ENCODE results near the gene DHRS9.

Gene DHRS9

GRCh38 chr2:169108099-169108884 lies 38.9 kb downstream of the DHRS9 start:
- DNase-seq (ENCODE audit: extremely low read depth, low read depth), result no peak

DNA sequence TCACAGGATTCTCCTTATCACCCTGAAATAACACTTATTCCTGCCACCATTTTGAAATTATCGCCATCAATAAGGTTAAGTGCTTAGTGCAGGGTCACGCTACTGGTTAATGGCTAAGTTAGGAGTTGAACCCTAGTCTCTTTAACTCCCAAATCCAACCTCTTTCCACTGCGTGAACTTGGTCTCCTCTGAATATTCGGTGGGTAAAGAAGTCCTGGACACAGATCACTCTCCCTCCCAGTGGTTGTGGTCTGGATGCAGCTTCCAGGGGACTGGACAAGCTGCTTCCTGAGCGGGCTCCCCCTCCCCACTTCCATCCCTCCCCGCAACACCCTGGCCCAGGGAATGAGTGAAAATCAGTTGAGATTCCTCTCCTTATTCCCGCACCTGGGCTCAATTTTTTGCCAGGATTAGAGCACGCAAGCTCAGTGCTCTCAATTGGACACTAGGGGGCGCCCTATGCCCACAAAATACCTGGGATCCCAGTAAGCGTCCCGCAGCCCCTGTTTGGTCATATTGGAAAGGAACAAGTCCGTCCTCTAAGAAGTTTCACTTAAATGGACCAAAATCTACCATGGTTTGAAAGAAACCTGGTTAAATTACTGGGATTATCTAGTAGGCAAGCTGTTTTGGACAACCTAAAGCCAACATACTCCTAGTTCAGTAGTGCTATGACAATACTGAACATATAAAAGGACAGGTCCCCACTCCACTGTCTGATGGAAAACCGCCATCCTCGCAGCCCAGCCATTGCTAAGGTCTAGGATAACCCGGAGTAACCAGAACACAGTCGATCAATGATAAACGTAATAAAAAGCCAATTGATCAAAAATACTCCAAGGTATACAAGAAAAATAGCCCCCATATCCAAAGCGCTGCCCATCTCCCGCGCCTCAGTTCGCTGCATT lies 40.4 kb downstream of the DHRS9 start:
- peak; percentile 51 for DNase-seq (ENCODE audit: extremely low read depth, low read depth)
- peak; percentile 83 for TF ChIP-seq CTCF (IDR thresholded peaks at IDR 0.05; ENCODE audit: low read depth, low read length)

More at GRCh38 chr2:169108099-169108884, 38.9 kb downstream of the DHRS9 start:
- no peak for TF ChIP-seq CTCF (IDR thresholded peaks at IDR 0.05; ENCODE audit: low read depth, low read length)

DNA sequence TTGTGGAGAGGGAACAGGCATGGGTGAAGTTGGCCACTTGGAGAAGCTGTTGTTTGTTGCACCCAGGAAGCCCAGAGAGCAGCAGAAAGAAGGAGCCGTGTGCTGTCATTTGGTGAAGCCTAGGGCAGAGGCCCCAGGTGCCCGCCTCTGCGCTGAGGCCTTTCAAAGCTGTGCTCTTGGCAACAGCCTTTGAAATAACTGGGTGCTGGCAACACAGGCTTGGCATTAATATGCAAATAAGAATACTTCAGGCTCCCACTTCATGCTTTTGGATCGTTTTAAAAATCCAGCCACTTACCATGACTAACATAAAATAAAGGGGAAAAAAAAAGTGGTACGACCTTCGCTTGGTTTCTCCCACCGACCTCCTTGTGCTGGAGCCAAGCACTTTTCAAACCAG lies 41.1 kb downstream of the DHRS9 start:
- no peak for TF ChIP-seq CTCF (IDR thresholded peaks at IDR 0.05; ENCODE audit: low read depth, low read length)
- no peak for DNase-seq (ENCODE audit: extremely low read depth, low read depth)

DNA sequence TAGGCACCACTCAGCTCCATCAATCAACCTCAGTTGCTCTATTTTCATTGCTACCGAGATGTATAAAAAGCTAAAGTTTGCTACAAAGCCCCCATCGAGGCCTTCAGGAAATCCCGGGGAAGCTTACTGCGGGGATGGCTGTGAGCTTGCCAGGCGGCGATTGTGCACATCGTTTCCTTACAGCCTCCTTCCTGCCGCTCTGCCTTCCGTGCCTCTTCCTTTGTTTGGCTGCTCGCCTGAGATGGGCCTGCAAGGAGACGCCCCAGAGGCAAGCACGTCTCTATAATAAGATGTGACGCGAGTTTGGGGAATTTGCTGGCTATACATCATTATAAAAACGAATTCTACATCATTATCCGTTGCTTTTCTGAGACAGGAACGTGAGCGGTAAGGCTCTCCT lies 41.6 kb downstream of the DHRS9 start:
- no peak for DNase-seq (ENCODE audit: extremely low read depth, low read depth)
- TF ChIP-seq CTCF (IDR thresholded peaks at IDR 0.05; ENCODE audit: low read depth, low read length), result no peak

DNA sequence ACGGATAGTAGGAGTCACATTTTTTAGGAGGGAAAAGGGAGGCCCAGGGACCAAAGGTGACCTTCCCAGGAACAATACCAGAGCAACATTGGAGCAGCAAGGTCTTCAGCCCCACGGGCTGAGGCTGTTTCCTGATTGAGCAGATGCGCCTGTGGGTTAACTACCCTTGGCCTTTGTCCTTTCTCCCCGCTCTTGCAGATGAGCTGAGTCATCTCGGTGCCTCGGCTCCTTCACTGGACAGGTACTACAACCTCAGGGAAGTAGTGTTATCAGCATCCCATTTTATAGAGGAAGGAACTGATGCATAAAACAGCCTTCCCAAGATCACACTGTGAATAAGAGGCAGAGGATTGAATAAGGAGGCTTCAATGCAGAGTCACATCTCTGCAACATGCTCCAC lies 43.5 kb downstream of the DHRS9 start:
- no peak for DNase-seq (ENCODE audit: extremely low read depth, low read depth)
- no peak for TF ChIP-seq CTCF (IDR thresholded peaks at IDR 0.05; ENCODE audit: low read depth, low read length)

DNA sequence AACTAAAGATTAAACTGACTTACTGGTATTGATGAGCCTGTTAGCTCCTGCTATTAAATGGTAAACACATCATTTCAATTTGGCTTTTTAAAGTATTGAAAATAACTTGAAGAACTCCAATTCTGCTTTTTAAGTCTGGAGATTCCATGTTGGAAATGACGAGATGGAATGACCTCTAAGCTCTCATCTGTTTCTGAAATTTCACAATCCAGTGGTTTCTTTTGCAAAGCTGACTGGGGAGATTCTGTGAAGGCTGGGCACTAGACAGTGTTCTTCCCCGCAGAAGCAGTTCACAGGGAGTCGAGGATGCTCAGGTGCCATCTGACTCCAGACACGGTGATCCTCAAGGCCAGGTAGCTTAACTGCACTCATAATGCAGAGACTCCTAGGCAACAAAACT lies 44.7 kb downstream of the DHRS9 start:
- no peak for TF ChIP-seq CTCF (IDR thresholded peaks at IDR 0.05; ENCODE audit: low read depth, low read length)
- DNase-seq (ENCODE audit: extremely low read depth, low read depth), result no peak

DNA sequence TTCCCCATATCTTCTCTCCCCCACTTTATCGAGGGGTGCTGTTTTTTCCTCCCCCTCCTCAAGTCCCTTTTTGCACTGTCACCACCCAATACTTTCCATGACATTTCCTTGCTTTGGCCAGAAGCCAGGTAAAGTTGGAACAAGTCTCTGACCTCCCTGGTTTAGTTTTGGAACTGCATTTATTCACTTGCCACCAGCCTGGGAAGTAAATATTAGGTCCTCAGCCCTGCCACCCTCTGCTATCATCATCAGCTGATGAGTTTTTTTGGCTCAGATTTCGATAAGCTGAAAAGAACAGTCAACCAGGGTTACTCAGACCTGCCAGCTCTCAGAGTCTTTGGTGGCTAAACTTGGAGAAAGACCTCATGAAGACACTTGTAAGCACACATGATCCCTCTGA lies 47.0 kb downstream of the DHRS9 start:
- no peak for TF ChIP-seq CTCF (IDR thresholded peaks at IDR 0.05; ENCODE audit: low read depth, low read length)
- no peak for DNase-seq (ENCODE audit: extremely low read depth, low read depth)

Measured in AG09319 (cell line).